Prostate gland (tissue), 2 donors: ENCODE results near the gene SEC63. TPM values are rescaled to one million over a fixed set of nuclear protein-coding genes. Genes with fewer than 3 reads are reported as not detected.
"Not testable (repeated sequence)": the region's sequence is repeated elsewhere in the genome, so short reads cannot be mapped to it uniquely, and the experiment has no call there.

ENCODE experiments used
- DNase-seq: peaks from one replicate; pipeline ENCODE4 v3.0.0-alpha.2; 2019; ENCODE audit warnings: low spot score
- H3K27ac ChIP-seq, 2 donors: fragments of 200-600 bp; sonication (generic); 2 replicates each; pipeline ENCODE4 v1.5.1; 2017 to 2019
- H3K27me3 ChIP-seq: fragments of 200-600 bp; sonication (generic); replicated peaks from 2 replicates; pipeline ENCODE4 v1.5.1; 2019; ENCODE audit not compliant: insufficient read depth
- H3K36me3 ChIP-seq, 2 donors: fragments of 200-600 bp; sonication (generic); 1 replicate in 1 of 2; 2 replicates in 1 of 2; pipeline versions ENCODE4 v1.5.1 to v1.8.1; 2017 to 2019
- H3K4me1 ChIP-seq: fragments of 200-600 bp; sonication (generic); replicated peaks from 2 replicates; pipeline ENCODE4 v1.5.1; 2019
- H3K4me3 ChIP-seq, 2 donors: fragments of 200-600 bp; sonication (generic); 2 replicates each; pipeline ENCODE4 v1.5.1; 2017 to 2019
- H3K9me3 ChIP-seq: fragments of 200-600 bp; sonication (generic); 2 replicates; pipeline ENCODE4 v1.5.1; 2017
- POLR2A ChIP-seq: fragments of 450-650 bp; IDR thresholded peaks from one replicate; pipeline ENCODE4 v1.6.1; 2016; ENCODE audit warnings: antibody characterized with exemption, mild to moderate bottlenecking
- POLR2AphosphoS5 ChIP-seq: sonication (generic); formaldehyde crosslinking; IDR thresholded peaks from one replicate; pipeline ENCODE4 v1.6.1; 2017; ENCODE audit warnings: antibody characterized with exemption
- WGBS: methylation state at CpG from one replicate; pipeline ENCODE4 v1.1.5; 2018; 5-methylcytosine and 5-hydroxymethylcytosine counted together
- intact Hi-C: fragments of 100-400 bp; cut with DNase I; formaldehyde crosslinking; loops from one replicate; pipeline ENCODE4 v1.14.2; 2022
- total RNA-seq, 2 donors: library from RNA; depleted of rRNA; stranded (reverse); fragments of >200 nt; gene quantifications; one replicate each; pipeline ENCODE4 v1.1.0, GENCODE V29; 2016
- TF ChIP-seq, protein P1 (sequence below), 4 experiments: fragments of 200-600 bp in 2 of 4; fragments of 450-650 bp in 2 of 4; sonication (generic) in 2 of 4; IDR thresholded peaks; 1 replicate in 3 of 4; 2 replicates in 1 of 4; pipeline ENCODE4 v1.5.1; 2016 to 2019; ENCODE audit warnings: antibody characterized with exemption in 4 of 4, mild to moderate bottlenecking in 2 of 4, moderate library complexity in 2 of 4

SEC63 gene
- total RNA-seq, 2 donors from 2014 or later, result 28.6 to 35.2 TPM

DNA sequence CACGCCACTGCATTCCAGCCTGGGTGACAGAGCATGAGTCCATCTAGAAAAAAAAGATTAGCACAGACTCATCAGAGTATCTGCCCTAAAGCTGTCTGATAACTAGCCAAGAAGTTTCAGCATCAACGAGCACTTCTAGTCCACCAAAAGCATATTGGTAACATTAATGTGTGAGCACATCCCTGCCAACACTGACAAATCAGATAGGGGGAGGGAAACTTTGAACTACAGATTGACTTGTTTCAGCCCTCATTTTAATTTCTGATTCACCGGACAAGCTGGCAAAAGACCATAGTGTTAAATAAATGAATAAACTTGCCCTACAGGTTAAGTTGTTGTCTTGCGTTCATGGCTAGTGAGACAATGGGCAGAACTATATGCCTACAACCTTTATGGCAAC lies 7.7 kb upstream of the SEC63 start:
- Histone ChIP-seq H3K4me3 (no peak overlapping the region), H3K36me3 (no peaks in the 10 kb centered on the region), H3K4me1 (no peaks in the 10 kb centered on the region), H3K27me3 (no peaks in the 10 kb centered on the region), H3K9me3 (no peaks in the 10 kb centered on the region), H3K27ac (no peak overlapping the region)
- WGBS, result 46% methylated on average over 4 of the region's 4 CpGs
- TF ChIP-seq POLR2AphosphoS5 (no peak), POLR2A (no peak)
- TF ChIP-seq, protein P1, sequence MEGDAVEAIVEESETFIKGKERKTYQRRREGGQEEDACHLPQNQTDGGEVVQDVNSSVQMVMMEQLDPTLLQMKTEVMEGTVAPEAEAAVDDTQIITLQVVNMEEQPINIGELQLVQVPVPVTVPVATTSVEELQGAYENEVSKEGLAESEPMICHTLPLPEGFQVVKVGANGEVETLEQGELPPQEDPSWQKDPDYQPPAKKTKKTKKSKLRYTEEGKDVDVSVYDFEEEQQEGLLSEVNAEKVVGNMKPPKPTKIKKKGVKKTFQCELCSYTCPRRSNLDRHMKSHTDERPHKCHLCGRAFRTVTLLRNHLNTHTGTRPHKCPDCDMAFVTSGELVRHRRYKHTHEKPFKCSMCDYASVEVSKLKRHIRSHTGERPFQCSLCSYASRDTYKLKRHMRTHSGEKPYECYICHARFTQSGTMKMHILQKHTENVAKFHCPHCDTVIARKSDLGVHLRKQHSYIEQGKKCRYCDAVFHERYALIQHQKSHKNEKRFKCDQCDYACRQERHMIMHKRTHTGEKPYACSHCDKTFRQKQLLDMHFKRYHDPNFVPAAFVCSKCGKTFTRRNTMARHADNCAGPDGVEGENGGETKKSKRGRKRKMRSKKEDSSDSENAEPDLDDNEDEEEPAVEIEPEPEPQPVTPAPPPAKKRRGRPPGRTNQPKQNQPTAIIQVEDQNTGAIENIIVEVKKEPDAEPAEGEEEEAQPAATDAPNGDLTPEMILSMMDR (IDR thresholded peaks at IDR 0.05), result no peak
- intact Hi-C loops, result no loop called here
- DNase-seq, result no peak

GRCh38 chr6:107962723-107963122 lies 4.7 kb upstream of the SEC63 start:
- 77% methylated on average over 2 of the region's 2 CpGs for WGBS
- intact Hi-C loops, result no loop called here
- no peaks in the 10 kb centered on the region for H3K36me3 ChIP-seq

DNA sequence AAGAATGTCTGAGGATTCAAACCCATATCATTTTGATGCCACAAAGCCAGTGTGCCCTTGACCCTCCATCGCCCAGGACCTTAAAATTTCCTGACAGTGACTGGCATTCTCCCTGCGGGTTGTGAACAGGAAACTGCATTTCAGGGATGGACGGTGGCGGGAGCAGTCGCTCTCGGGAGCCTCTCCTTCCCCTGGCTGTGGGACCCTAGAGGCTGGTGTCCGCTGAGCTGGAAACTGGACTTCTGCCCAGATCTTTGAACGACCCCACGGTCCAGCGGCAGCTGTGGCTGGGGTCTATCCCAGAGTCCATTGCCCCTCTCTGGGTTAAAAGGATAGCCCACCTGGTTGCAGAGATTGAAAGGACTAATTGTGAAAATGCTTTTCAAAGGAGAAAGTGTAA lies 1.4 kb upstream of the SEC63 start:
- TF ChIP-seq POLR2A (no peak), POLR2AphosphoS5 (no peak)
- TF ChIP-seq, protein P1 (IDR thresholded peaks at IDR 0.05), result no peak
- peaks cover 5% of the 10 kb centered on the region for H3K4me1 ChIP-seq
- no peaks in the 10 kb centered on the region for H3K9me3 ChIP-seq
- H3K27me3 ChIP-seq, result no peaks in the 10 kb centered on the region
- H3K4me3 ChIP-seq, result no peak overlapping the region
- H3K36me3 ChIP-seq, result no peaks in the 10 kb centered on the region
- peak overlapping the region in 1 of 2 donors; percentile 90 for H3K27ac ChIP-seq
- no peak for DNase-seq
- intact Hi-C loops, result no loop called here
- 59% methylated on average over 10 of the region's 10 CpGs for WGBS

More at GRCh38 chr6:107962723-107963122, 4.7 kb upstream of the SEC63 start:
- Histone ChIP-seq H3K9me3 (no peaks in the 10 kb centered on the region), H3K27ac (no peak overlapping the region), H3K27me3 (no peaks in the 10 kb centered on the region), H3K4me1 (peaks cover 5% of the 10 kb centered on the region), H3K4me3 (no peak overlapping the region)
- no peak for DNase-seq
- TF ChIP-seq, protein P1 (IDR thresholded peaks at IDR 0.05), result no peak
- TF ChIP-seq POLR2A, result no peak
- TF ChIP-seq POLR2AphosphoS5, result no peak

- H3K4me3 ChIP-seq, result peak overlapping the region; percentile 81 to 96
- intact Hi-C loops, H3K4me1 ChIP-seq, H3K9me3 ChIP-seq, H3K36me3 ChIP-seq, DNase-seq, H3K27me3 ChIP-seq: not testable (repeated sequence)
- H3K27ac ChIP-seq, result peak overlapping the region; percentile 76 to 90
- whole genome bisulfite sequencing, result 81% methylated on average over 27 of the region's 27 CpGs
Observed at GRCh38 chr6:107958689-107959362, 818 bp upstream of the SEC63 start.

GRCh38 chr6:107957308-107957908 lies 600 bp downstream of the SEC63 start:
- Histone ChIP-seq H3K36me3 (no peaks in the 10 kb centered on the region), H3K9me3 (no peaks in the 10 kb centered on the region), H3K27ac (peak overlapping the region; percentile 87 to 90), H3K4me1 (peaks cover 5% of the 10 kb centered on the region), H3K4me3 (peak overlapping the region; percentile 81 to 96), H3K27me3 (no peaks in the 10 kb centered on the region)
- WGBS, result under 1% methylated on average over 43 of the region's 43 CpGs
- intact Hi-C loops, result no loop called here
- TF ChIP-seq, protein P1 (IDR thresholded peaks at IDR 0.05), result no peak
- TF ChIP-seq POLR2AphosphoS5 (no peak), POLR2A (no peak)
- peak; percentile 26 for DNase-seq
